IMR-90 (cell line): Measurements from ENCODE around the gene VWCE. TPM values are rescaled to one million over a fixed set of nuclear protein-coding genes. Genes with fewer than 3 reads are reported as not detected.

Source experiments
- ATAC-seq: fragments of 200-7000 bp; cut with Tn5 transposase; 2 replicates; pipeline ENCODE4 v1.9.1; 2020; ENCODE audit warnings: low read depth, mild to moderate bottlenecking, moderate library complexity
- BruUV-seq: library from RNA; stranded (reverse); fragments of 400-500 nt; replicated peaks from 2 replicates; lab custom pipeline; 2021; lab: Mats Ljungman, UMichigan
- CTCF ChIA-PET: fragments of 300-600 bp; formaldehyde crosslinking; extraction: SDS; loops from one replicate; lab custom pipeline; 2021; ENCODE audit warnings: antibody characterized with exemption; lab: Yijun Ruan, JAX
- POLR2A ChIA-PET: fragments of 300-600 bp; sonication (Branson Sonifier 250); formaldehyde crosslinking; loops from one replicate; lab custom pipeline; 2022; ENCODE audit warnings: antibody characterized with exemption; ENCODE audit not compliant: unreplicated experiment; lab: Charles Lee
- DNase-seq: peaks from one replicate; pipeline ENCODE4 v3.0.0; 2013
- H2AFZ ChIP-seq: replicated peaks from 2 replicates; pipeline ENCODE3; 2013; ENCODE audit warnings: low read length, mild to moderate bottlenecking; ENCODE audit not compliant: poor library complexity
- H2AK5ac ChIP-seq: 2 replicates; pipeline ENCODE4 v1.6.1; 2013; ENCODE audit warnings: low read depth, low read length, inconsistent platforms
- H2AK9ac ChIP-seq: replicated peaks from 2 replicates; pipeline ENCODE3; 2013; ENCODE audit warnings: mild to moderate bottlenecking, low read depth, low read length, moderate library complexity; ENCODE audit not compliant: poor library complexity
- H2BK120ac ChIP-seq: 2 replicates; pipeline ENCODE4 v1.6.1; 2013; ENCODE audit warnings: low read depth, low read length, inconsistent platforms
- H2BK15ac ChIP-seq: 3 replicates; pipeline ENCODE4 v1.6.1; 2013; ENCODE audit warnings: low read depth, low read length, inconsistent platforms
- H2BK20ac ChIP-seq: 2 replicates; pipeline ENCODE4 v1.6.1; 2013; ENCODE audit warnings: low read depth, mild to moderate bottlenecking, inconsistent platforms, low read length, moderate library complexity
- H2BK5ac ChIP-seq: 2 replicates; pipeline ENCODE4 v1.6.1; 2013; ENCODE audit warnings: mild to moderate bottlenecking, low read depth, low read length, inconsistent platforms; ENCODE audit not compliant: poor library complexity, severe bottlenecking
- H3K14ac ChIP-seq: replicated peaks from 2 replicates; pipeline ENCODE4 v1.6.1; 2013; ENCODE audit warnings: low read depth, low read length, inconsistent platforms
- H3K18ac ChIP-seq: 2 replicates; pipeline ENCODE4 v1.6.1; 2013; ENCODE audit warnings: low read depth, low read length, control low read depth
- H3K23ac ChIP-seq: 2 replicates; pipeline ENCODE4 v1.6.1; 2013; ENCODE audit warnings: low read depth, low read length, inconsistent platforms
- H3K27ac ChIP-seq: 2 replicates; pipeline ENCODE4 v1.5.1; 2013; ENCODE audit warnings: mild to moderate bottlenecking, control low read depth, low read length; ENCODE audit not compliant: insufficient read depth
- H3K27me3 ChIP-seq: 2 replicates; pipeline ENCODE4 v1.6.1; 2013; ENCODE audit warnings: low read length; ENCODE audit not compliant: control insufficient read depth, insufficient read depth
- H3K36me3 ChIP-seq: 2 replicates; pipeline ENCODE4 v1.6.1; 2013; ENCODE audit warnings: low read length, mixed read lengths; ENCODE audit not compliant: control insufficient read depth, insufficient read depth
- H3K4ac ChIP-seq: 2 replicates; pipeline ENCODE4 v1.6.1; 2013; ENCODE audit warnings: low read depth, low read length, inconsistent platforms
- H3K4me1 ChIP-seq: 2 replicates; pipeline ENCODE4 v1.6.1; 2013; ENCODE audit warnings: low read length, mixed read lengths; ENCODE audit not compliant: control insufficient read depth, insufficient read depth
- H3K4me2 ChIP-seq: 2 replicates; pipeline ENCODE4 v1.6.1; 2013; ENCODE audit warnings: low read depth, mild to moderate bottlenecking, control low read depth, low read length, moderate library complexity
- H3K4me3 ChIP-seq: 2 replicates; pipeline ENCODE4 v1.5.1; 2013; ENCODE audit warnings: low read depth, mild to moderate bottlenecking, control low read depth, low read length, moderate library complexity; ENCODE audit not compliant: insufficient read depth
- H3K56ac ChIP-seq: 2 replicates; pipeline ENCODE4 v1.6.1; 2013; ENCODE audit warnings: low read length, inconsistent platforms; ENCODE audit not compliant: insufficient read depth; ENCODE audit errors: extremely low read depth
- H3K79me1 ChIP-seq, 2 experiments: 2 replicates each; pipeline ENCODE4 v1.6.1; 2013; ENCODE audit warnings: low read length in 2 of 2, inconsistent platforms in 1 of 2, low read depth in 1 of 2
- H3K9ac ChIP-seq: 2 replicates; pipeline ENCODE4 v1.6.1; 2013; ENCODE audit warnings: low read depth, low read length, control low read depth
- H3K9me1 ChIP-seq: 2 replicates; pipeline ENCODE4 v1.6.1; 2013; ENCODE audit warnings: low read length, inconsistent platforms; ENCODE audit not compliant: insufficient read depth
- H3K9me3 ChIP-seq: 2 replicates; pipeline ENCODE4 v1.6.1; 2013; ENCODE audit warnings: low read length; ENCODE audit not compliant: control insufficient read depth, insufficient read depth
- H4K20me1 ChIP-seq: 2 replicates; pipeline ENCODE4 v1.6.1; 2013; ENCODE audit warnings: low read length, inconsistent platforms; ENCODE audit not compliant: insufficient read depth
- H4K5ac ChIP-seq: 2 replicates; pipeline ENCODE4 v1.6.1; 2013; ENCODE audit warnings: mild to moderate bottlenecking, low read depth, low read length, control low read depth
- H4K8ac ChIP-seq, 2 experiments: 2 replicates each; pipeline ENCODE4 v1.6.1; 2013; ENCODE audit warnings: low read depth in 2 of 2, low read length in 2 of 2, control low read depth in 1 of 2, inconsistent platforms in 1 of 2
- H4K91ac ChIP-seq: 2 replicates; pipeline ENCODE4 v1.6.1; 2013; ENCODE audit warnings: low read depth, low read length, inconsistent platforms; ENCODE audit not compliant: insufficient read depth
- BHLHE40 ChIP-seq: fragments of 150-350 bp; IDR thresholded peaks from 2 replicates; pipeline ENCODE4 v1.6.1; 2016; ENCODE audit warnings: mild to moderate bottlenecking, low read depth, low read length
- CEBPB ChIP-seq: IDR thresholded peaks from 2 replicates; pipeline ENCODE4 v1.6.1; 2012; ENCODE audit warnings: low read depth, low read length, improper control_type of control experiment
- FOS ChIP-seq: fragments of 150-350 bp; IDR thresholded peaks from 2 replicates; pipeline ENCODE4 v1.6.1; 2016; ENCODE audit warnings: low read depth, low read length
- MAFK ChIP-seq: IDR thresholded peaks from 2 replicates; pipeline ENCODE4 v1.6.1; 2012; ENCODE audit warnings: low read depth, low read length, improper control_type of control experiment
- MXI1 ChIP-seq: IDR thresholded peaks from 2 replicates; pipeline ENCODE4 v1.6.1; 2012; ENCODE audit warnings: low read depth, mild to moderate bottlenecking, low read length, moderate library complexity, borderline replicate concordance
- POLR2A ChIP-seq: IDR thresholded peaks from 2 replicates; pipeline ENCODE4 v1.6.1; 2012; ENCODE audit warnings: mild to moderate bottlenecking, low read depth, low read length
- RCOR1 ChIP-seq: IDR thresholded peaks from 2 replicates; pipeline ENCODE4 v1.6.1; 2012; ENCODE audit warnings: mild to moderate bottlenecking, low read length, improper control_type of control experiment; ENCODE audit not compliant: insufficient replicate concordance
- RFX5 ChIP-seq: IDR thresholded peaks from 2 replicates; pipeline ENCODE4 v1.8.0; 2012; ENCODE audit warnings: low read depth, mild to moderate bottlenecking, low read length, moderate library complexity
- WGBS, 2 experiments: methylation state at CpG; one replicate each; pipeline versions ENCODE4 v1.1.5 to v1.1.7; 2013; ENCODE audit warnings: missing lambda C conversion rate in 2 of 2; ENCODE audit not compliant: insufficient read length in 1 of 2; ENCODE audit errors: extremely low coverage in 2 of 2; 5-methylcytosine and 5-hydroxymethylcytosine counted together
- dilution Hi-C: fragments of 300-500 bp; cut with HindIII; formaldehyde crosslinking; loops from one replicate; pipeline ENCODE4 v1.14.3; 2018; ENCODE audit warnings: low sequenced_read_pairs; ENCODE audit not compliant: unreplicated experiment
- in situ Hi-C: fragments of 300-500 bp; cut with MboI; formaldehyde crosslinking; loops from 3 replicates; pipeline ENCODE4 v1.14.3; 2019; ENCODE audit warnings: low sequenced_read_pairs, inconsistent platforms, mixed read lengths
- intact Hi-C: fragments of 100-400 bp; cut with micrococcal nuclease; formaldehyde crosslinking; loops from 2 replicates; pipeline ENCODE4 v1.10.0; 2022
- polyA plus RNA-seq, 3 experiments: library from polyadenylated mRNA; depleted of rRNA; stranded (reverse); fragments of >200 nt; gene quantifications; 2 replicates each; pipeline ENCODE4 v1.2.3, GENCODE V29; 2012; ENCODE audit warnings: low replicate concordance in 1 of 3
- total RNA-seq: library from RNA; depleted of rRNA; stranded (reverse); fragments of >200 nt; gene quantifications from 2 replicates; pipeline ENCODE4 v1.2.3, GENCODE V29; 2012
- TF ChIP-seq, protein P1 (sequence below): conservative IDR thresholded peaks from 2 replicates; pipeline ENCODE4 v1.5.1; 2012; ENCODE audit warnings: mild to moderate bottlenecking, low read depth, low read length, improper control_type of control experiment
- TF ChIP-seq, protein P2 (sequence below): fragments of 150-350 bp; IDR thresholded peaks from 2 replicates; pipeline ENCODE4 v1.6.1; 2016; ENCODE audit warnings: low read depth, mild to moderate bottlenecking, low read length, moderate library complexity, borderline replicate concordance
- TF ChIP-seq, protein P3 (sequence below): fragments of 150-350 bp; IDR thresholded peaks from 2 replicates; pipeline ENCODE4 v1.6.1; 2017; ENCODE audit warnings: mild to moderate bottlenecking, antibody characterized with exemption, low read length, low read depth

VWCE gene
- total and polyA plus RNA-seq, 2 of the 4 experiments (the other 2 are of a cell fraction), result under 0.01 to 1.1 TPM

DNA sequence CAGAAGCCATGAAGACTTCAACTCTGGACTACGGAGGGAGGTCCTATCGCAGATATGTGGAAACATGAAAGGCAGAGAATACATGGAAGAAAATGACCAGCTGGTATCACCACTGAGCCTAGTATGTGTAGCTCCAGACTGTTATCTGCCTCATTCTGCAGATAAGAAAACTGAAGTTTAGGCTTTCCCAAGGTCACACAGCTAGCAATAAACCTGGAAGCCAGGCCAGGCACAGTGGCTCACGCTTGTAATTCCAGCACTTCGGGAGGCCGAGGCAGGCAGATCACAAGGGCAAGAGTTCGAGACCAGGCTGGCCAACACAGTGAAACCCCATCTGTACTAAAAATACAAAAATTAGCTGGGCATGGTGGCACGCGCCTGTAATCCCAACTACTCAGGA lies 15.6 kb upstream of the VWCE start:
- no peak overlapping the region for H3K56ac ChIP-seq
- H4K20me1 ChIP-seq, result peaks cover 25% of the 10 kb centered on the region; the same call in 1 of the 2 replicates
- H3K4me1 ChIP-seq, result no peaks in the 10 kb centered on the region
- H3K4ac ChIP-seq, result no peak overlapping the region
- H4K91ac ChIP-seq, result no peak overlapping the region
- H3K36me3 ChIP-seq, result peaks cover 82% of the 10 kb centered on the region
- TF ChIP-seq RCOR1 (no peak), POLR2A (no peak), CEBPB (no peak), BHLHE40 (no peak), MXI1 (no peak), MAFK (no peak), RFX5 (no peak), FOS (no peak)
- TF ChIP-seq, protein P1, sequence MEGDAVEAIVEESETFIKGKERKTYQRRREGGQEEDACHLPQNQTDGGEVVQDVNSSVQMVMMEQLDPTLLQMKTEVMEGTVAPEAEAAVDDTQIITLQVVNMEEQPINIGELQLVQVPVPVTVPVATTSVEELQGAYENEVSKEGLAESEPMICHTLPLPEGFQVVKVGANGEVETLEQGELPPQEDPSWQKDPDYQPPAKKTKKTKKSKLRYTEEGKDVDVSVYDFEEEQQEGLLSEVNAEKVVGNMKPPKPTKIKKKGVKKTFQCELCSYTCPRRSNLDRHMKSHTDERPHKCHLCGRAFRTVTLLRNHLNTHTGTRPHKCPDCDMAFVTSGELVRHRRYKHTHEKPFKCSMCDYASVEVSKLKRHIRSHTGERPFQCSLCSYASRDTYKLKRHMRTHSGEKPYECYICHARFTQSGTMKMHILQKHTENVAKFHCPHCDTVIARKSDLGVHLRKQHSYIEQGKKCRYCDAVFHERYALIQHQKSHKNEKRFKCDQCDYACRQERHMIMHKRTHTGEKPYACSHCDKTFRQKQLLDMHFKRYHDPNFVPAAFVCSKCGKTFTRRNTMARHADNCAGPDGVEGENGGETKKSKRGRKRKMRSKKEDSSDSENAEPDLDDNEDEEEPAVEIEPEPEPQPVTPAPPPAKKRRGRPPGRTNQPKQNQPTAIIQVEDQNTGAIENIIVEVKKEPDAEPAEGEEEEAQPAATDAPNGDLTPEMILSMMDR, result no peak
- TF ChIP-seq, protein P2, sequence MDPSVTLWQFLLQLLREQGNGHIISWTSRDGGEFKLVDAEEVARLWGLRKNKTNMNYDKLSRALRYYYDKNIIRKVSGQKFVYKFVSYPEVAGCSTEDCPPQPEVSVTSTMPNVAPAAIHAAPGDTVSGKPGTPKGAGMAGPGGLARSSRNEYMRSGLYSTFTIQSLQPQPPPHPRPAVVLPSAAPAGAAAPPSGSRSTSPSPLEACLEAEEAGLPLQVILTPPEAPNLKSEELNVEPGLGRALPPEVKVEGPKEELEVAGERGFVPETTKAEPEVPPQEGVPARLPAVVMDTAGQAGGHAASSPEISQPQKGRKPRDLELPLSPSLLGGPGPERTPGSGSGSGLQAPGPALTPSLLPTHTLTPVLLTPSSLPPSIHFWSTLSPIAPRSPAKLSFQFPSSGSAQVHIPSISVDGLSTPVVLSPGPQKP, result no peak
- TF ChIP-seq, protein P3, sequence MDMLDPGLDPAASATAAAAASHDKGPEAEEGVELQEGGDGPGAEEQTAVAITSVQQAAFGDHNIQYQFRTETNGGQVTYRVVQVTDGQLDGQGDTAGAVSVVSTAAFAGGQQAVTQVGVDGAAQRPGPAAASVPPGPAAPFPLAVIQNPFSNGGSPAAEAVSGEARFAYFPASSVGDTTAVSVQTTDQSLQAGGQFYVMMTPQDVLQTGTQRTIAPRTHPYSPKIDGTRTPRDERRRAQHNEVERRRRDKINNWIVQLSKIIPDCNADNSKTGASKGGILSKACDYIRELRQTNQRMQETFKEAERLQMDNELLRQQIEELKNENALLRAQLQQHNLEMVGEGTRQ, result no peak
- H3K9ac ChIP-seq, result no peak overlapping the region
- H3K14ac ChIP-seq, result no peak overlapping the region
- intact Hi-C loops (no loop called here), dilution Hi-C loops (no loop called here), in situ Hi-C loops (loop anchor here (25.0 kb wide), 1 partner anchor 1698 kb away; the partner anchor contains the start of gene OSBP)
- H3K9me3 ChIP-seq, result no peaks in the 10 kb centered on the region
- H3K18ac ChIP-seq, result no peak overlapping the region
- ATAC-seq (no peak), DNase-seq (no peak)
- peaks cover 25 to 40% of the 10 kb centered on the region in 2 experiments for H3K79me1 ChIP-seq
- no peak overlapping the region for H4K8ac ChIP-seq
- no peak overlapping the region for H4K5ac ChIP-seq
- WGBS, 2 experiments, result 100% methylated on average over 1 of the region's 8 CpGs; no CpG with 5 or more reads in 1 of the 2 experiments
- no TSS peak for BruUV-seq
- no peak overlapping the region for H3K4me3 ChIP-seq
- H3K27ac ChIP-seq, result no peak overlapping the region
- no peak overlapping the region for H2BK15ac ChIP-seq
- no peak overlapping the region for H2AK5ac ChIP-seq
- H3K4me2 ChIP-seq, result no peak overlapping the region
- H2BK120ac ChIP-seq, result no peak overlapping the region
- H3K27me3 ChIP-seq, result no peaks in the 10 kb centered on the region
- H2AFZ ChIP-seq, result no peak overlapping the region
- H2BK5ac ChIP-seq, result no peak overlapping the region
- no peak overlapping the region for H2BK20ac ChIP-seq
- no peak overlapping the region for H3K23ac ChIP-seq
- ChIA-PET CTCF (no interaction called here), POLR2A (no interaction called here)
- no peak overlapping the region for H2AK9ac ChIP-seq
- no peaks in the 10 kb centered on the region; the same call in 1 of the 2 replicates for H3K9me1 ChIP-seq
